ENCODE results near the gene KCNG2. TPM values are rescaled to one million over a fixed set of nuclear protein-coding genes. Genes with fewer than 3 reads are reported as not detected.

Gene KCNG2
- total RNA-seq, 1 donor from 2014 or later: not detected

DNA sequence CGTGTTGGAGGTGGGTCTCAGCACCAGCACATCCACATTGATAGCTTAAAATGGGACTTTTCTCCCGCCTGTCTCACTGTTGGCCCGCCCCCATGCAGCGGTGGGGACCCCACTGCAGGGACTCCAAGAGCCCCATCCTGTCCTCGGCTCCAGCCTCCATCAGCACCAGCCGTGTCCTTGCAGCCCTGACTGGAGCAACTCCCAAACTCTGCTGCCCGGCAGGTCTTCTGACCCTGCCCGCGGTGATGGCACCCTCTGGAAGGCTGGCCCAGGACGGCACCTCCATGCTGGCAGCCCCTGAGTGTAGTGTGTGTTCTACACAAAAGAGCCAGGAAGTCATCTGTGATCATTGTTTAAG is 41.6 kb upstream of the KCNG2 start:
- Mint-ChIP-seq H3K4me3 (no peak overlapping the region), H3K27ac (no peak overlapping the region), H3K4me1 (no peaks in the 10 kb centered on the region), H3K9me3 (peaks cover 10% of the 10 kb centered on the region), H3K36me3 (peaks cover 5% of the 10 kb centered on the region), H3K27me3 (ENCODE audit: insufficient read depth, low read depth) (peaks cover 2% of the 10 kb centered on the region)
- Histone ChIP-seq H3K36me3 (no peaks in the 10 kb centered on the region), H3K9me3 (ENCODE audit: low read depth) (no peaks in the 10 kb centered on the region), H4K20me1 (ENCODE audit: low read depth) (no peaks in the 10 kb centered on the region), H2AFZ (replicated peaks) (no peak overlapping the region), H3K27ac (no peak overlapping the region), H3K27me3 (no peaks in the 10 kb centered on the region), H3K4me2 (no peak overlapping the region), H3F3A (ENCODE audit: low read depth) (no peaks in the 10 kb centered on the region), H3K4me3 (no peak overlapping the region), H3K79me2 (ENCODE audit: low read depth) (no peaks in the 10 kb centered on the region), H3K4me1 (no peaks in the 10 kb centered on the region), H3K9ac (no peak overlapping the region)
- DNase-seq (ENCODE audit: low spot score): no peak
- TF ChIP-seq, protein P1, sequence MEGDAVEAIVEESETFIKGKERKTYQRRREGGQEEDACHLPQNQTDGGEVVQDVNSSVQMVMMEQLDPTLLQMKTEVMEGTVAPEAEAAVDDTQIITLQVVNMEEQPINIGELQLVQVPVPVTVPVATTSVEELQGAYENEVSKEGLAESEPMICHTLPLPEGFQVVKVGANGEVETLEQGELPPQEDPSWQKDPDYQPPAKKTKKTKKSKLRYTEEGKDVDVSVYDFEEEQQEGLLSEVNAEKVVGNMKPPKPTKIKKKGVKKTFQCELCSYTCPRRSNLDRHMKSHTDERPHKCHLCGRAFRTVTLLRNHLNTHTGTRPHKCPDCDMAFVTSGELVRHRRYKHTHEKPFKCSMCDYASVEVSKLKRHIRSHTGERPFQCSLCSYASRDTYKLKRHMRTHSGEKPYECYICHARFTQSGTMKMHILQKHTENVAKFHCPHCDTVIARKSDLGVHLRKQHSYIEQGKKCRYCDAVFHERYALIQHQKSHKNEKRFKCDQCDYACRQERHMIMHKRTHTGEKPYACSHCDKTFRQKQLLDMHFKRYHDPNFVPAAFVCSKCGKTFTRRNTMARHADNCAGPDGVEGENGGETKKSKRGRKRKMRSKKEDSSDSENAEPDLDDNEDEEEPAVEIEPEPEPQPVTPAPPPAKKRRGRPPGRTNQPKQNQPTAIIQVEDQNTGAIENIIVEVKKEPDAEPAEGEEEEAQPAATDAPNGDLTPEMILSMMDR (IDR thresholded peaks at IDR 0.05): no peak
- TF ChIP-seq EZH2phosphoT487 (IDR thresholded peaks at IDR 0.05) (no peak), EZH2 (IDR thresholded peaks at IDR 0.05) (no peak)

DNA sequence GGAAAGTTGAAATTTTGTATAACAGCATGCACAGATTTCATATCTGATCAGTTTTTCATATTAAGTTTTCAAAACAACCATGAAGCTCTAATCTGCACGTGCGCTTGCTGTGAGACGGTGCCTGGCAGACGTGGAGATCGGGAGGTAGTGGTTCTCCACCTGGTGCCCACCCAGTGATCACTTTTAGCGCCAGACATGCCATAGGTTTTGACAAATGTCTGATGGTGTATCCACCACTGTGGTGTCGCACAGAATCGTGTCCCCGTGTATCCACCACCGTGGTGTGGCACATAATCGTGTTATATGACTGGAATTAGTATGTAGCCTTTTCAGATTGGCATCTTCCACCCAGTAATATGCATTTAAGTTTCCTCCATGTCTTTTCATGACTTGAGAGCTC is 40.9 kb upstream of the KCNG2 start:
- H3F3A ChIP-seq (ENCODE audit: low read depth): no peaks in the 10 kb centered on the region
- H2AFZ ChIP-seq (replicated peaks): no peak overlapping the region
- Mint-ChIP-seq H3K4me1 (no peaks in the 10 kb centered on the region), H3K27ac (peak overlapping the region; percentile 53), H3K36me3 (peaks cover 5% of the 10 kb centered on the region), H3K9me3 (peaks cover 13% of the 10 kb centered on the region), H3K27me3 (ENCODE audit: insufficient read depth, low read depth) (peaks cover 2% of the 10 kb centered on the region), H3K4me3 (no peak overlapping the region)
- DNase-seq (ENCODE audit: low spot score): no peak
- no peaks in the 10 kb centered on the region for H3K27me3 ChIP-seq
- H3K79me2 ChIP-seq (ENCODE audit: low read depth): no peaks in the 10 kb centered on the region
- no peaks in the 10 kb centered on the region for H3K36me3 ChIP-seq
- no peaks in the 10 kb centered on the region for H4K20me1 ChIP-seq (ENCODE audit: low read depth)
- no peak overlapping the region for H3K4me3 ChIP-seq
- H3K9ac ChIP-seq: no peak overlapping the region
- no peak for TF ChIP-seq EZH2 (IDR thresholded peaks at IDR 0.05)
- TF ChIP-seq, protein P1 (IDR thresholded peaks at IDR 0.05): no peak
- TF ChIP-seq EZH2phosphoT487 (IDR thresholded peaks at IDR 0.05): no peak
- no peak overlapping the region for H3K27ac ChIP-seq
- H3K4me2 ChIP-seq: no peak overlapping the region
- no peaks in the 10 kb centered on the region for H3K4me1 ChIP-seq
- H3K9me3 ChIP-seq (ENCODE audit: low read depth): no peaks in the 10 kb centered on the region

DNA sequence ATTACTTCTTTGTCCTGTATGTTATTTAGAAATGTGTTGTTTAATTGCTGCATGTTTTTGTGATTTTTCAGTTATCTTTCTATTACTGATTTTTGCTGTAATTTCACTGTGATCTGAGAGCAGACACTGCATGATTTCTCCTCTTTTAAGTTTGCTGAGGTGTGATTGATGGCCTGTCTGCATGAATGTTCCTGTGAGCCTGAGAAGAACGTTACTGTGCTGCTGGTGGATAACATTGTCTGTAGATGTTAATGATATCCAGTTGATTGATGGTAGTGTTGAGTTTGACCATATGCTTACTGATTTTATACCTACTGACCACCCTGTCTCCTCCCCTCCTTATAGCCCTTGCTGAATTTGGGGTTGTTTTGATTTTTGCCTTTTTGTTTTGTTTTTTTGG is 37.4 kb upstream of the KCNG2 start:
- no peak for DNase-seq (ENCODE audit: low spot score)
- no peak overlapping the region for H3K4me3 Mint-ChIP-seq
- Histone ChIP-seq H3K4me1 (no peaks in the 10 kb centered on the region), H3K4me3 (no peak overlapping the region), H4K20me1 (ENCODE audit: low read depth) (no peaks in the 10 kb centered on the region), H3K27ac (no peak overlapping the region), H3K4me2 (no peak overlapping the region), H3K27me3 (no peaks in the 10 kb centered on the region), H3K9ac (no peak overlapping the region), H3K36me3 (no peaks in the 10 kb centered on the region), H3K79me2 (ENCODE audit: low read depth) (no peaks in the 10 kb centered on the region), H3K9me3 (ENCODE audit: low read depth) (no peaks in the 10 kb centered on the region), H2AFZ (replicated peaks) (no peak overlapping the region), H3F3A (ENCODE audit: low read depth) (no peaks in the 10 kb centered on the region)
- H3K9me3 Mint-ChIP-seq: peaks cover 17% of the 10 kb centered on the region
- H3K4me1 Mint-ChIP-seq: no peaks in the 10 kb centered on the region
- H3K27ac Mint-ChIP-seq: no peak overlapping the region
- TF ChIP-seq, protein P1 (IDR thresholded peaks at IDR 0.05): no peak
- TF ChIP-seq EZH2 (IDR thresholded peaks at IDR 0.05) (no peak), EZH2phosphoT487 (IDR thresholded peaks at IDR 0.05) (no peak)
- H3K27me3 Mint-ChIP-seq (ENCODE audit: insufficient read depth, low read depth): peaks cover 2% of the 10 kb centered on the region
- H3K36me3 Mint-ChIP-seq: peaks cover 2% of the 10 kb centered on the region

All from neural progenitor cell (in vitro differentiated cells).